Neural cell (in vitro differentiated cells): ENCODE measurements around the gene CARD14. TPM values are rescaled to one million over a fixed set of nuclear protein-coding genes. Genes with fewer than 3 reads are reported as not detected.

ENCODE experiments used
- H2AFZ ChIP-seq: fragments of 200-600, 300-800 bp; sonication (generic), shearing (Covaris generic); 2 replicates; pipeline ENCODE4 v1.6.0; 2014; ENCODE audit warnings: low read depth, mild to moderate bottlenecking, antibody characterized with exemption, low read length, moderate library complexity
- H3F3A ChIP-seq: fragments of 200-600 bp; shearing (Covaris generic); 2 replicates; pipeline ENCODE4 v1.6.1; 2016; ENCODE audit warnings: mild to moderate bottlenecking, moderate library complexity, mixed read lengths, antibody characterized with exemption, low read length; ENCODE audit not compliant: insufficient read depth, poor library complexity, severe bottlenecking
- H3K27ac ChIP-seq: fragments of 200-600, 300-800 bp; sonication (generic), shearing (Covaris generic); 2 replicates; pipeline ENCODE4 v1.5.1; 2014; ENCODE audit warnings: mild to moderate bottlenecking, low read length, moderate library complexity
- H3K27me3 ChIP-seq: fragments of 300-800, 200-600 bp; sonication (generic), shearing (Covaris generic); 2 replicates; pipeline ENCODE4 v1.6.0; 2014; ENCODE audit warnings: mild to moderate bottlenecking, low read depth, low read length, moderate library complexity; ENCODE audit not compliant: insufficient read depth
- H3K36me3 ChIP-seq: fragments of 300-800, 200-600 bp; sonication (generic), shearing (Covaris generic); 2 replicates; pipeline ENCODE4 v1.5.1; 2014; ENCODE audit warnings: mild to moderate bottlenecking, antibody characterized with exemption, low read length, moderate library complexity; ENCODE audit not compliant: insufficient read depth
- H3K4me2 ChIP-seq: fragments of 300-800, 200-600 bp; sonication (generic), shearing (Covaris generic); 2 replicates; pipeline ENCODE4 v1.6.0; 2014; ENCODE audit warnings: mild to moderate bottlenecking, low read length
- H3K4me3 ChIP-seq: fragments of 300-800, 200-600 bp; sonication (generic), shearing (Covaris generic); 2 replicates; pipeline ENCODE4 v1.5.1; 2014; ENCODE audit warnings: mild to moderate bottlenecking, low read length, moderate library complexity
- H3K79me2 ChIP-seq: fragments of 200-600 bp; shearing (Covaris generic); replicated peaks from 2 replicates; pipeline ENCODE4 v1.6.0; 2014; ENCODE audit warnings: mild to moderate bottlenecking, low read length, moderate library complexity; ENCODE audit not compliant: insufficient read depth
- H3K9ac ChIP-seq: fragments of 300-800, 200-600 bp; sonication (generic), shearing (Covaris generic); 2 replicates; pipeline ENCODE4 v1.6.1; 2016; ENCODE audit warnings: mild to moderate bottlenecking, low read length, mixed read lengths
- H3K9me2 ChIP-seq: fragments of 200-600 bp; shearing (Covaris generic); 2 replicates; pipeline ENCODE4 v1.6.1; 2016; ENCODE audit warnings: mild to moderate bottlenecking, low read length, mixed read lengths; ENCODE audit not compliant: insufficient read depth
- H3K9me3 ChIP-seq: fragments of 200-600, 300-800 bp; sonication (generic), shearing (Covaris generic); 2 replicates; pipeline ENCODE4 v1.6.1; 2016; ENCODE audit warnings: mild to moderate bottlenecking, mixed run types, low read length, moderate library complexity, mixed read lengths
- H4K20me1 ChIP-seq: fragments of 200-600 bp; shearing (Covaris generic); 2 replicates; pipeline ENCODE4 v1.6.1; 2016; ENCODE audit warnings: mild to moderate bottlenecking, mixed run types; ENCODE audit not compliant: insufficient read depth
- EP300 ChIP-seq: fragments of 450-650 bp; conservative IDR thresholded peaks from 2 replicates; pipeline ENCODE4 v1.6.1; 2014; ENCODE audit warnings: antibody characterized with exemption, mild to moderate bottlenecking, moderate library complexity; ENCODE audit not compliant: poor library complexity, severe bottlenecking
- EZH2 ChIP-seq: fragments of 200-600, 300-800 bp; shearing (Covaris generic), sonication (generic); IDR thresholded peaks from 2 replicates; pipeline ENCODE4 v1.6.1; 2014; ENCODE audit warnings: antibody characterized with exemption, low read length, borderline replicate concordance, mild to moderate bottlenecking; ENCODE audit not compliant: insufficient read depth, poor library complexity, severe bottlenecking
- MXI1 ChIP-seq: fragments of 450-650 bp; conservative IDR thresholded peaks from 2 replicates; pipeline ENCODE4 v1.6.1; 2014; ENCODE audit warnings: antibody characterized with exemption, mild to moderate bottlenecking; ENCODE audit not compliant: poor library complexity, severe bottlenecking
- POLR2AphosphoS5 ChIP-seq: IDR thresholded peaks from 2 replicates; pipeline ENCODE4 v1.6.1; 2012
- RAD21 ChIP-seq: fragments of 450-650 bp; conservative IDR thresholded peaks from 2 replicates; pipeline ENCODE4 v1.6.1; 2014; ENCODE audit warnings: antibody characterized with exemption, mild to moderate bottlenecking, moderate library complexity
- SMC3 ChIP-seq: fragments of 450-650 bp; conservative IDR thresholded peaks from 2 replicates; pipeline ENCODE4 v1.6.1; 2014; ENCODE audit warnings: antibody characterized with exemption, mild to moderate bottlenecking, moderate library complexity; ENCODE audit not compliant: poor library complexity
- TAF1 ChIP-seq: IDR thresholded peaks from 2 replicates; pipeline ENCODE4 v1.6.1; 2012; ENCODE audit warnings: low read depth
- polyA plus RNA-seq: library from polyadenylated mRNA; depleted of rRNA; stranded (reverse); fragments of >200 nt; gene quantifications from 2 replicates; pipeline ENCODE4 v1.2.3, GENCODE V29; 2014
- TF ChIP-seq, protein P1 (sequence below): IDR thresholded peaks from 2 replicates; pipeline ENCODE4 v1.6.1; 2012; ENCODE audit warnings: borderline replicate concordance
- TF ChIP-seq, protein P2 (sequence below): fragments of 450-650 bp; IDR thresholded peaks from 2 replicates; pipeline ENCODE4 v1.5.1; 2014; ENCODE audit warnings: antibody characterized with exemption, mild to moderate bottlenecking, moderate library complexity; ENCODE audit not compliant: poor library complexity, severe bottlenecking

Gene CARD14
- polyA plus RNA-seq, 1 donor from 2014 or later = 0.12 TPM

DNA sequence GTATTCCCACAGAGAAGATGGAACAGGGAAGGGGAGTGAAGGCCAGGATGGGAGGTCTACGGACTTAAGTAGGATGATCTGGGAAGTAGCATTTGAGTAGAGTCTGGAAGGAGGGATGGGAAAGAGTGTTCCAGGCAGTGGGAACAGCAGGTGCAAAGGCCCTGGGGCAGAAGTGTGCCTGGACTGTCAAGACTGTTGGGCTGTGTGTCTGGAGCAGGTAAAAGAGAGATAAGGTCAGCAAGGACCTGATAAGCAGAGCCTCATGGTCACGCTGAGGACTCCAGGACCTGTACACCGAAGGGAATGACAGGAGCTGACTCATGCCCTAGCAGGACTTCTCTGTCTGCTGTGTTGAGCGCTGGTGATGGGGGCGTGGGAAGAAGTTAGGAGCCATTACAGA lies 723 bp upstream of the CARD14 start:
- TF ChIP-seq EZH2 = no peak
- TF ChIP-seq TAF1 = no peak
- TF ChIP-seq POLR2AphosphoS5 = no peak
- TF ChIP-seq EP300 = no peak
- no peak for TF ChIP-seq SMC3
- TF ChIP-seq, protein P1, sequence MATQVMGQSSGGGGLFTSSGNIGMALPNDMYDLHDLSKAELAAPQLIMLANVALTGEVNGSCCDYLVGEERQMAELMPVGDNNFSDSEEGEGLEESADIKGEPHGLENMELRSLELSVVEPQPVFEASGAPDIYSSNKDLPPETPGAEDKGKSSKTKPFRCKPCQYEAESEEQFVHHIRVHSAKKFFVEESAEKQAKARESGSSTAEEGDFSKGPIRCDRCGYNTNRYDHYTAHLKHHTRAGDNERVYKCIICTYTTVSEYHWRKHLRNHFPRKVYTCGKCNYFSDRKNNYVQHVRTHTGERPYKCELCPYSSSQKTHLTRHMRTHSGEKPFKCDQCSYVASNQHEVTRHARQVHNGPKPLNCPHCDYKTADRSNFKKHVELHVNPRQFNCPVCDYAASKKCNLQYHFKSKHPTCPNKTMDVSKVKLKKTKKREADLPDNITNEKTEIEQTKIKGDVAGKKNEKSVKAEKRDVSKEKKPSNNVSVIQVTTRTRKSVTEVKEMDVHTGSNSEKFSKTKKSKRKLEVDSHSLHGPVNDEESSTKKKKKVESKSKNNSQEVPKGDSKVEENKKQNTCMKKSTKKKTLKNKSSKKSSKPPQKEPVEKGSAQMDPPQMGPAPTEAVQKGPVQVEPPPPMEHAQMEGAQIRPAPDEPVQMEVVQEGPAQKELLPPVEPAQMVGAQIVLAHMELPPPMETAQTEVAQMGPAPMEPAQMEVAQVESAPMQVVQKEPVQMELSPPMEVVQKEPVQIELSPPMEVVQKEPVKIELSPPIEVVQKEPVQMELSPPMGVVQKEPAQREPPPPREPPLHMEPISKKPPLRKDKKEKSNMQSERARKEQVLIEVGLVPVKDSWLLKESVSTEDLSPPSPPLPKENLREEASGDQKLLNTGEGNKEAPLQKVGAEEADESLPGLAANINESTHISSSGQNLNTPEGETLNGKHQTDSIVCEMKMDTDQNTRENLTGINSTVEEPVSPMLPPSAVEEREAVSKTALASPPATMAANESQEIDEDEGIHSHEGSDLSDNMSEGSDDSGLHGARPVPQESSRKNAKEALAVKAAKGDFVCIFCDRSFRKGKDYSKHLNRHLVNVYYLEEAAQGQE = no peak
- no peak for TF ChIP-seq RAD21
- TF ChIP-seq MXI1 = no peak
- TF ChIP-seq, protein P2, sequence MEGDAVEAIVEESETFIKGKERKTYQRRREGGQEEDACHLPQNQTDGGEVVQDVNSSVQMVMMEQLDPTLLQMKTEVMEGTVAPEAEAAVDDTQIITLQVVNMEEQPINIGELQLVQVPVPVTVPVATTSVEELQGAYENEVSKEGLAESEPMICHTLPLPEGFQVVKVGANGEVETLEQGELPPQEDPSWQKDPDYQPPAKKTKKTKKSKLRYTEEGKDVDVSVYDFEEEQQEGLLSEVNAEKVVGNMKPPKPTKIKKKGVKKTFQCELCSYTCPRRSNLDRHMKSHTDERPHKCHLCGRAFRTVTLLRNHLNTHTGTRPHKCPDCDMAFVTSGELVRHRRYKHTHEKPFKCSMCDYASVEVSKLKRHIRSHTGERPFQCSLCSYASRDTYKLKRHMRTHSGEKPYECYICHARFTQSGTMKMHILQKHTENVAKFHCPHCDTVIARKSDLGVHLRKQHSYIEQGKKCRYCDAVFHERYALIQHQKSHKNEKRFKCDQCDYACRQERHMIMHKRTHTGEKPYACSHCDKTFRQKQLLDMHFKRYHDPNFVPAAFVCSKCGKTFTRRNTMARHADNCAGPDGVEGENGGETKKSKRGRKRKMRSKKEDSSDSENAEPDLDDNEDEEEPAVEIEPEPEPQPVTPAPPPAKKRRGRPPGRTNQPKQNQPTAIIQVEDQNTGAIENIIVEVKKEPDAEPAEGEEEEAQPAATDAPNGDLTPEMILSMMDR = no peak
- Histone ChIP-seq H3K4me2 (no peak overlapping the region), H3K4me3 (no peak overlapping the region)

DNA sequence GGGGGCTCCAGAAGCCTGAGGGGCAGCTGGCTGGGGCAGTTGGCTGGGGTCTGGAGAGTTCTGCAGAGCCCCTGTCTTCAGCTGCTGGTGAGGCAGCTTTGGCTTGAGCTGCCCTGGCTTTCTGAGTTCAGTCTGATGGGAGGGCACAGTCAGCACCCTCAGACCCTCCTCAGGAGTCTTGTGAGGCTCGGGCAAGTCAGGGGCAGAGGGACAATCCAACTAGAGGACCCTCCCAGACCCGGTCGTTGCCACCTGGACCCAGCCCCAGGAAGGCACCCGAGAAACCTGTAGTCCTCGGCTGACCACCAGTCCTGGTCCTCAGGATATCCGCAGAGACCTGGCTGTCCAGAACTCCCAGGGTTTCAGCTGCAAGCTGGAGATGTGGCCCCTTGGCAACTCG lies 1.9 kb downstream of the CARD14 start:
- H3K36me3 ChIP-seq = no peaks in the 10 kb centered on the region
- TF ChIP-seq TAF1 = no peak
- no peak for TF ChIP-seq EP300
- no peak for TF ChIP-seq RAD21
- TF ChIP-seq, protein P1 = no peak
- TF ChIP-seq EZH2 = no peak
- no peak for TF ChIP-seq POLR2AphosphoS5
- TF ChIP-seq MXI1 = no peak
- TF ChIP-seq, protein P2 = no peak
- TF ChIP-seq SMC3 = no peak
- H2AFZ ChIP-seq = no peak overlapping the region
- no peaks in the 10 kb centered on the region for H3K9me2 ChIP-seq
- H3K27me3 ChIP-seq = no peaks in the 10 kb centered on the region
- no peak overlapping the region for H3K27ac ChIP-seq
- H4K20me1 ChIP-seq = no peaks in the 10 kb centered on the region
- no peaks in the 10 kb centered on the region for H3K79me2 ChIP-seq
- H3K9ac ChIP-seq = no peak overlapping the region
- no peaks in the 10 kb centered on the region for H3F3A ChIP-seq
- no peaks in the 10 kb centered on the region for H3K9me3 ChIP-seq
- H3K4me3 ChIP-seq = no peak overlapping the region
- no peak overlapping the region for H3K4me2 ChIP-seq

More for the DNA sequence above, 723 bp upstream of the CARD14 start:
- no peaks in the 10 kb centered on the region for H3K9me3 ChIP-seq
- H4K20me1 ChIP-seq = no peaks in the 10 kb centered on the region
- H3K9ac ChIP-seq = no peak overlapping the region
- no peaks in the 10 kb centered on the region for H3K36me3 ChIP-seq
- no peaks in the 10 kb centered on the region for H3K27me3 ChIP-seq
- H3F3A ChIP-seq = no peaks in the 10 kb centered on the region
- no peaks in the 10 kb centered on the region for H3K79me2 ChIP-seq
- no peak overlapping the region for H3K27ac ChIP-seq
- H2AFZ ChIP-seq = no peak overlapping the region
- H3K9me2 ChIP-seq = no peaks in the 10 kb centered on the region
